Gastroesophageal sphincter (tissue), 4 donors: ENCODE results near the gene ICAM5. TPM values are rescaled to one million over a fixed set of nuclear protein-coding genes. Genes with fewer than 3 reads are reported as not detected.

ENCODE experiments used
- ATAC-seq: fragments of 150-250 bp; one replicate; pipeline ENCODE4 v1.9.1; 2016; ENCODE audit warnings: mild to moderate bottlenecking, moderate library complexity
- H3K27ac ChIP-seq, 4 donors: fragments of 200-600 bp; sonication (generic) in 3 of 4; 1 replicate in 3 of 4; 2 replicates in 1 of 4; pipeline ENCODE4 v1.5.1; 2016 to 2019
- H3K27me3 ChIP-seq: fragments of 200-600 bp; sonication (generic); one replicate; pipeline ENCODE4 v1.5.1; 2019
- H3K36me3 ChIP-seq, 2 donors: fragments of 200-600 bp; sonication (generic); one replicate each; pipeline ENCODE4 v1.5.1; 2019; ENCODE audit warnings: control low read depth in 1 of 2
- H3K4me1 ChIP-seq, 3 donors: fragments of 200-600 bp; sonication (generic); 1 replicate in 2 of 3; 2 replicates in 1 of 3; pipeline ENCODE4 v1.5.1; 2016 to 2019; ENCODE audit warnings: control low read depth in 2 of 3
- H3K4me3 ChIP-seq, 2 donors: fragments of 200-600 bp; sonication (generic); one replicate each; pipeline ENCODE4 v1.5.1; 2019; ENCODE audit warnings: mild to moderate bottlenecking in 1 of 2, moderate library complexity in 1 of 2
- H3K9me3 ChIP-seq, 3 donors: fragments of 200-600 bp; sonication (generic); one replicate each; pipeline ENCODE4 v1.5.1; 2017 to 2019; ENCODE audit warnings: control low read depth in 2 of 3
- EP300 ChIP-seq: sonication (generic); formaldehyde crosslinking; IDR thresholded peaks from one replicate; pipeline ENCODE4 v1.6.1; 2017; ENCODE audit warnings: antibody characterized with exemption, mild to moderate bottlenecking
- POLR2A ChIP-seq, 2 donors: fragments of 450-650 bp; IDR thresholded peaks; one replicate each; pipeline ENCODE4 v1.6.1; 2017; ENCODE audit warnings: antibody characterized with exemption in 2 of 2, mild to moderate bottlenecking in 2 of 2, moderate library complexity in 1 of 2
- POLR2AphosphoS5 ChIP-seq: sonication (generic); formaldehyde crosslinking; IDR thresholded peaks from one replicate; pipeline ENCODE4 v1.6.1; 2017; ENCODE audit warnings: antibody characterized with exemption
- WGBS, 2 donors: methylation state at CpG; one replicate each; pipeline ENCODE4 v1.1.5; 2018; ENCODE audit warnings: low coverage in 1 of 2; 5-methylcytosine and 5-hydroxymethylcytosine counted together
- total RNA-seq, 4 donors: library from RNA; depleted of rRNA; stranded (reverse); fragments of >200 nt; gene quantifications; one replicate each; pipeline ENCODE4 v1.1.0, GENCODE V29; 2016
- TF ChIP-seq, protein P1 (sequence below), 4 experiments: fragments of 200-600 bp in 2 of 4; fragments of 450-650 bp in 2 of 4; sonication (generic) in 1 of 4; IDR thresholded peaks; one replicate each; pipeline ENCODE4 v1.5.1; 2017 to 2019; ENCODE audit warnings: antibody characterized with exemption in 4 of 4, mild to moderate bottlenecking in 2 of 4, moderate library complexity in 2 of 4

The ICAM5 gene
- total RNA-seq, 4 donors from 2014 or later = 0.12 to 0.54 (median 0.47) TPM; not detected in 1

DNA sequence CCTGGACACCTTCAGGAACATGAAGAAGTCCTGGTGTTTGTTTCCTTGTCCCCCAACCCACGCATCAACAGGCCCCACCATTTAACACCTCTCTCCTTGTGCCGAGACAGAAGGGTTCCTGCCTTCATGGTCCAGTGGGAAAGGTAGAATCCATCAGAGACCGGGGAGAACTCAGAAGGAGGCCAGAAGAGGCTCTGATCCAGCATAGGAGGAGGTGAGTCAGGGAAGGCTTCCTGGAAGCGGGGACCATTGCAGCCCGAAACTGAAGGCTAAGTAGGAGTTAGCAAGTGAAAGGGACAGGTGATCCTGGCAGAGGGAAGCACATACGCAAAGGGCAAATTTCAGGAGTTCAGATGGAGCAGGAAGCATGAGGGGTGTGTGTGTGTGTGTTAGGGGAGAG, 49.2 kb downstream of the ICAM5 start:
- Histone ChIP-seq H3K27me3 (no peaks in the 10 kb centered on the region), H3K4me3 (no peak overlapping the region), H3K36me3 (no peaks in the 10 kb centered on the region), H3K9me3 (no peaks in the 10 kb centered on the region), H3K27ac (no peak overlapping the region), H3K4me1 (peaks cover 0 to 19% (median 5%) of the 10 kb centered on the region in 3 donors)
- ATAC-seq = no peak
- TF ChIP-seq, protein P1, sequence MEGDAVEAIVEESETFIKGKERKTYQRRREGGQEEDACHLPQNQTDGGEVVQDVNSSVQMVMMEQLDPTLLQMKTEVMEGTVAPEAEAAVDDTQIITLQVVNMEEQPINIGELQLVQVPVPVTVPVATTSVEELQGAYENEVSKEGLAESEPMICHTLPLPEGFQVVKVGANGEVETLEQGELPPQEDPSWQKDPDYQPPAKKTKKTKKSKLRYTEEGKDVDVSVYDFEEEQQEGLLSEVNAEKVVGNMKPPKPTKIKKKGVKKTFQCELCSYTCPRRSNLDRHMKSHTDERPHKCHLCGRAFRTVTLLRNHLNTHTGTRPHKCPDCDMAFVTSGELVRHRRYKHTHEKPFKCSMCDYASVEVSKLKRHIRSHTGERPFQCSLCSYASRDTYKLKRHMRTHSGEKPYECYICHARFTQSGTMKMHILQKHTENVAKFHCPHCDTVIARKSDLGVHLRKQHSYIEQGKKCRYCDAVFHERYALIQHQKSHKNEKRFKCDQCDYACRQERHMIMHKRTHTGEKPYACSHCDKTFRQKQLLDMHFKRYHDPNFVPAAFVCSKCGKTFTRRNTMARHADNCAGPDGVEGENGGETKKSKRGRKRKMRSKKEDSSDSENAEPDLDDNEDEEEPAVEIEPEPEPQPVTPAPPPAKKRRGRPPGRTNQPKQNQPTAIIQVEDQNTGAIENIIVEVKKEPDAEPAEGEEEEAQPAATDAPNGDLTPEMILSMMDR (IDR thresholded peaks at IDR 0.05) = no peak
- TF ChIP-seq POLR2A (IDR thresholded peaks at IDR 0.05) (no peak), POLR2AphosphoS5 (no peak), EP300 (no peak)
- WGBS, 2 donors = 73 to 94% methylated on average over 2 to 4 of the region's 6 CpGs

DNA sequence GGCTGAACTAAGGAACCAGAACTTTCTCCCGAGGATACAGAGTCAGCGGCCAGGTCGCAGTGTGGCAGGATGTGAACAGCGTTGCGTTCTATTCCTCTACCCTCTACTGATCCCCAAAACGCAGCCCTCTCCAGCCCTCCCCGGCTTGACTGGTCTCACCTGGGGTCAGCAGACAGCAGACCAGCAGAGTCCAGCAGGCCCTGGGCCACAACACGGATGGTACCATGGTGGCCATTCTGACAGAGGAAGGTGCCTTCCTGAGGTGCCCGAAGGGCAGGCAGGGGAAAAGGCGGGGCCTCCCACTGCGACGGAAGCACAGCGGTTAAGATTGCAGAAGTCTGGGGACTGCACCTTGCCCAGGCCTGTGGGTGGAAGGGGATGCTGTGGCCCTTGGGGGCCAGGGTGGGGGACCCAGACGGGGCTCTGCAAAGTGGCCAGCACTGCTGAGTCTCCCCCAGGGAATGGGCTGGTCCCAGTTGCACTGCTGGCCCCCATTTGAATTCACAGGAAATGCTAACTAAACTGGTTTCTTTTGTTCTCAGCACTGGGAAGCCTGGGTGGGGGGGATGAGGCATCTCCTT, 49.7 kb downstream of the ICAM5 start, which contains the start of gene ICAM3:
Gene ICAM3, minus strand, starts transcription at position 245 of the 581 bp plus-strand sequence. Its CDS starts 10 bp downstream, at position 235.
- Histone ChIP-seq H3K9me3 (no peaks in the 10 kb centered on the region), H3K36me3 (no peaks in the 10 kb centered on the region), H3K4me1 (peaks cover 0 to 14% (median under 1%) of the 10 kb centered on the region in 3 donors), H3K4me3 (no peak within 1 kb of the TSS), H3K27me3 (no peaks in the 10 kb centered on the region), H3K27ac (no peak within 1 kb of the TSS)
- ATAC-seq = no peak
- TF ChIP-seq EP300 (no peak), POLR2AphosphoS5 (no peak), POLR2A (IDR thresholded peaks at IDR 0.05) (no peak)
- TF ChIP-seq, protein P1 (IDR thresholded peaks at IDR 0.05) = no peak
- WGBS, 2 donors = 81% methylated on average over 5 of the region's 14 CpGs; no CpG with 5 or more reads in 1 of the 2 donors

DNA sequence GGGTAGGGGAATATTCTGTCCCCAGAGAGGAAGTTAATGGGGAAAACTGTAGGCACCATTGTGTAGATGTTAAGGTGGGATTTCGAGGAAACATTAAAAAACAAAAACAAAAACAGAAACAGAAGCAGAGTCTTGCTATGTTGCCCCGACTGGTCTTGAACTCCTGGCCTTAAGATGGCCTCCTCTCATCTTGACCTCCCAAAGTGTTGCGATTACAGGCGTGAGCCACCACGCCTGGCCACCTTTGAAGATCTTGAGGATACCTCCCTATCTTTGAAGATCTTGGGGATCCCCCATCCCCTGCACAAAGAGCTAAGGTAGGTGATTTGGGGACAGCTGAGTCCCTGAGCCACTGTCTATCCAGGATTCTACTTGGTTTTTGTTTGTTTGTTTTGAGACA, 50.2 kb downstream of the ICAM5 start:
- ATAC-seq = no peak
- WGBS, 2 donors = 80 to 84% methylated on average over 2 to 5 of the region's 5 CpGs
- Histone ChIP-seq H3K9me3 (no peaks in the 10 kb centered on the region), H3K27ac (no peak overlapping the region), H3K4me3 (no peak overlapping the region), H3K36me3 (no peaks in the 10 kb centered on the region), H3K27me3 (no peaks in the 10 kb centered on the region), H3K4me1 (peaks cover 0 to 9% (median 0%) of the 10 kb centered on the region in 3 donors)
- TF ChIP-seq POLR2AphosphoS5 (no peak), EP300 (no peak), POLR2A (IDR thresholded peaks at IDR 0.05) (no peak)
- TF ChIP-seq, protein P1 (IDR thresholded peaks at IDR 0.05) = no peak

DNA sequence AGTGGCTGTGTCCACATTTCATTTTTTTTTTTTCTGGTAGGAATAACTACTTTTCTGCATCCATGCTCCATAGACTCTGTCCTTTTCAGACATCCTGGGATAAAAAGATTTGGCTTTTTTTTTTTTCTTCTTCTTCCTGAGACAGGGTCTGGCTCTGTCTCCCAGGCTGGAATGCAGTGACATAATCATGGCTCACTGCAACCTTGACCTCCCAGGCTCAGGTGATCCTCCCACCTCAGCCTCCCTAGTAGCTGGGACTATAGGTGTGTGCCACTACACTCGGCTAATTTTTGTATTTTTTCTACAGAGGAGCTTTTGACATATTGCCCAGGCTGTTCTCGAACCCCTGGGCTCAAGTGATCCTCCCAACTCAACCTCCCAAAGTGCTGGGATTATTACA, 53.7 kb downstream of the ICAM5 start:
- H3K36me3 ChIP-seq = no peaks in the 10 kb centered on the region
- WGBS, 2 donors = 80 to 83% methylated on average over 2 of the region's 2 CpGs
- H3K4me1 ChIP-seq = no peaks in the 10 kb centered on the region
- H3K9me3 ChIP-seq = no peaks in the 10 kb centered on the region
- no peak for TF ChIP-seq POLR2A (IDR thresholded peaks at IDR 0.05)
- no peak for TF ChIP-seq POLR2AphosphoS5
- TF ChIP-seq, protein P1 (IDR thresholded peaks at IDR 0.05) = no peak
- no peak for TF ChIP-seq EP300
- no peaks in the 10 kb centered on the region for H3K27me3 ChIP-seq
- H3K27ac ChIP-seq = no peak overlapping the region
- H3K4me3 ChIP-seq = no peak overlapping the region
- no peak for ATAC-seq

DNA sequence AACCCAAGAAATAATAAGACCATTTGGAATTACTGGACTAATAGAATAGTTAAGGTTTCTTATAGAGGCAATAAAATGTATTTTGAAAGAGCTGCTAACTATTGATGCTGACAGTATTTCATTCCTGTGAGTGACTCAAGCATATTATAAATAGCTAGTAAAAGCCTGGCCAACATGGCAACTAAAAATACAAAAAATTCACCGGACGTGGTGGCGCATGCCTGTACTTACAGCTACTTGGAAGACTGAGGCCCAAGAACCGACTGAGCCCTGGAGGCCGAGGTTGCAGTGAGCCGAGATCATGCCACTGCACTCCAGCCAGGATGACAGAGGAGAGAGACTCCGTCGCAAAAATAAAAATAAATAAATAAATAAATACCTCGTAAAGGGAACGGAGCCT, 55.0 kb downstream of the ICAM5 start:
- H3K36me3 ChIP-seq = peaks cover 0 to 9% of the 10 kb centered on the region in 2 donors
- H3K9me3 ChIP-seq = no peaks in the 10 kb centered on the region
- H3K27me3 ChIP-seq = no peaks in the 10 kb centered on the region
- 81 to 87% methylated on average over 5 to 10 of the region's 10 CpGs for WGBS, 2 donors
- no peak for ATAC-seq
- H3K27ac ChIP-seq = no peak overlapping the region
- H3K4me1 ChIP-seq = no peaks in the 10 kb centered on the region
- TF ChIP-seq, protein P1 (IDR thresholded peaks at IDR 0.05) = no peak
- TF ChIP-seq POLR2AphosphoS5 (no peak), POLR2A (IDR thresholded peaks at IDR 0.05) (no peak), EP300 (no peak)
- H3K4me3 ChIP-seq = no peak overlapping the region
